BJ (cell line): ENCODE data around the gene PRKAG2. TPM values are rescaled to one million over a fixed set of nuclear protein-coding genes. Genes with fewer than 3 reads are reported as not detected.
"Not testable (repeated sequence)": the region's sequence is repeated elsewhere in the genome, so short reads cannot be mapped to it uniquely, and the experiment has no call there.

ENCODE experiments used
- CTCF ChIA-PET: fragments of 350-600 bp; formaldehyde crosslinking; extraction: SDS; loops from one replicate; lab custom pipeline; 2021; ENCODE audit warnings: antibody characterized with exemption, inconsistent platforms; lab: Yijun Ruan, JAX
- POLR2A ChIA-PET: fragments of 300-600 bp; sonication (Branson Sonifier 250); formaldehyde crosslinking; extraction: SDS; loops from one replicate; lab custom pipeline; 2021; ENCODE audit warnings: antibody characterized with exemption; lab: Charles Lee
- DNase-seq: peaks from one replicate; pipeline ENCODE4 v3.0.0-alpha.2; 2011; ENCODE audit warnings: low read depth
- H3K27me3 ChIP-seq: 2 replicates; pipeline ENCODE4 v1.6.0; 2011; ENCODE audit warnings: low read length; ENCODE audit not compliant: control insufficient read depth, insufficient read depth
- H3K36me3 ChIP-seq: 2 replicates; pipeline ENCODE4 v1.5.1; 2011; ENCODE audit warnings: low read length; ENCODE audit not compliant: control insufficient read depth, insufficient read depth
- H3K4me3 ChIP-seq: 2 replicates; pipeline ENCODE4 v1.5.1; 2011; ENCODE audit warnings: low read depth, mild to moderate bottlenecking, control low read depth, low read length
- polyA plus RNA-seq: library from polyadenylated mRNA; depleted of rRNA; stranded (reverse); fragments of >200 nt; gene quantifications from 2 replicates; pipeline ENCODE4 v1.2.3, GENCODE V29; 2011
- TF ChIP-seq, protein P1 (sequence below): IDR thresholded peaks from 2 replicates; pipeline ENCODE4 v1.5.1; 2011; ENCODE audit warnings: low read depth, mild to moderate bottlenecking, control low read depth, inconsistent platforms, low read length, moderate library complexity; ENCODE audit not compliant: insufficient read depth

PRKAG2 gene
- polyA plus RNA-seq, 1 experiment, result 11.3 TPM

DNA sequence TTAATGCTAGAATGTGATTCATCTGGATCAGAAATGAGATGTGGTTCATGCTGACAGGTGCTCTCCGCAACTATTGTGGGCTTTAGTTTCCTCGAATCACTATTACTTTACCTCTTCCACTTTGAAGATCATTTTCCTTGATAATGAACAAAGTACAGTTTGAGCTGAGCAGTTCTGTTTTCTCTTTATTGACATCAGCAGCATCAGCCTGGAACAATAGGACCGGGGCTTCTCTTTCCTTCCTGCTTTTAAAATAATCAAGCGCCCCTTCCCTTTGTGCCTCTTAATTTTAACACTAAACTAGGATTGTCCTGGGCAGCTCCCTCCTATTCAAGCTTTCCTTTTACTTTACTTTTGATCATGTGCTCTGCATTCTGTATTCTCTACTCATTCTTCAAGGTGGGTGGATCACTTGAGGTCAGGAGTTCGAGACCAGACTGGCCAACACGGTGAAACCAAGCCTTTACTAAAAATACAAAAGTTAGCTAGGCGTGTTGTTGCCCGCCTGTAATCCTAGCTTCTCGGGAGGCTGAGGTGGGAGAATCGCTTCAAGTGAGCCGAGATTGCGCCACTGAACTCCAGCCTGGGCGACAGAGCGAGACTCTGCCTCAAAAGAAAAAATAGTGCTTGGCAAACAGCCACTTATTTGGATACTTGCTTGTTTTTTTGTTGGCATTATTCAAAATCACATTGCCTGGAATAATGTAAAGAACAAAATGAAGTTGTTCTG, 290.2 kb downstream of the PRKAG2 start:
- Histone ChIP-seq H3K36me3 (no peaks in the 10 kb centered on the region; the same call in 1 of the 2 replicates), H3K4me3 (no peak overlapping the region), H3K27me3 (no peaks in the 10 kb centered on the region)
- TF ChIP-seq, protein P1, sequence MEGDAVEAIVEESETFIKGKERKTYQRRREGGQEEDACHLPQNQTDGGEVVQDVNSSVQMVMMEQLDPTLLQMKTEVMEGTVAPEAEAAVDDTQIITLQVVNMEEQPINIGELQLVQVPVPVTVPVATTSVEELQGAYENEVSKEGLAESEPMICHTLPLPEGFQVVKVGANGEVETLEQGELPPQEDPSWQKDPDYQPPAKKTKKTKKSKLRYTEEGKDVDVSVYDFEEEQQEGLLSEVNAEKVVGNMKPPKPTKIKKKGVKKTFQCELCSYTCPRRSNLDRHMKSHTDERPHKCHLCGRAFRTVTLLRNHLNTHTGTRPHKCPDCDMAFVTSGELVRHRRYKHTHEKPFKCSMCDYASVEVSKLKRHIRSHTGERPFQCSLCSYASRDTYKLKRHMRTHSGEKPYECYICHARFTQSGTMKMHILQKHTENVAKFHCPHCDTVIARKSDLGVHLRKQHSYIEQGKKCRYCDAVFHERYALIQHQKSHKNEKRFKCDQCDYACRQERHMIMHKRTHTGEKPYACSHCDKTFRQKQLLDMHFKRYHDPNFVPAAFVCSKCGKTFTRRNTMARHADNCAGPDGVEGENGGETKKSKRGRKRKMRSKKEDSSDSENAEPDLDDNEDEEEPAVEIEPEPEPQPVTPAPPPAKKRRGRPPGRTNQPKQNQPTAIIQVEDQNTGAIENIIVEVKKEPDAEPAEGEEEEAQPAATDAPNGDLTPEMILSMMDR, result no peak
- CTCF ChIA-PET, result interaction anchor here (1.0 to 1.3 kb wide), 2 partner anchors 46 to 195 kb away, joined by 3 to 5 read pairs; no protein-coding TSS in a partner anchor
- no peak for DNase-seq
- POLR2A ChIA-PET, result no interaction called here

DNA sequence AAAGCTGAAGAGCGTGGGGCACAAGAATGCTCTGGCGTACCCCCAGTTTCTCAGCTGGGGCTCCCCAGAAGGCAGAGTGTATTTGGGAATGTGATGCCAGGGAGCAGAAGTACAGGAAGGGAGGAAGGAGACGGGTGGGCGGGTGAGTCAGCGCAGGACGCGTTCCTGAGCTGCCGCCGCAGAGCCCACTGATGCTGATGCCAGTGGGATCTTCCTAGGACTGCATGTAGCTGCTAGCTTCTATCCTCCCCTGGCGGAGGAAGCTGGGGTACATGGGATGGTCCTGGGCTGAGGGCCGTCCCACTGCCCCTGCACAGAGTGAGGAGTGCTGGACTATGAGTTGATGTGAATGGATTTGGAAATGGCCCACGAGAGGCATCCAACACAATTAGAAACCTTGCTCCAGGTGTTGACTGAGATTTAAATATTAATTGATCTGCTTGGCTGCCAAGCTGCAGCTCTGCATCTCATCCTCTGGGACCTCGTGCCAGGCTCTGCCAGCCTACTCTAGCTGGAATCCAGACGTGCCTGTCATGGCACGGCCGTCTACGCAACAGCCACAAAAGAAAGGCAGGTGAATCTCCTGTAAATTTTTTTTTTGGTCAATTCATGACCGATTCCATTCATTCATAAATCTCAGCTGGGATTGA, 291.0 kb downstream of the PRKAG2 start:
- ChIA-PET CTCF (interaction anchor here (1.0 kb wide), 1 partner anchor 47 kb away, joined by 5 read pairs; no protein-coding TSS in a partner anchor), POLR2A (no interaction called here)
- no peak for DNase-seq
- TF ChIP-seq, protein P1, result no peak
- Histone ChIP-seq H3K4me3 (no peak overlapping the region), H3K27me3 (no peaks in the 10 kb centered on the region), H3K36me3 (no peaks in the 10 kb centered on the region; the same call in 1 of the 2 replicates)

DNA sequence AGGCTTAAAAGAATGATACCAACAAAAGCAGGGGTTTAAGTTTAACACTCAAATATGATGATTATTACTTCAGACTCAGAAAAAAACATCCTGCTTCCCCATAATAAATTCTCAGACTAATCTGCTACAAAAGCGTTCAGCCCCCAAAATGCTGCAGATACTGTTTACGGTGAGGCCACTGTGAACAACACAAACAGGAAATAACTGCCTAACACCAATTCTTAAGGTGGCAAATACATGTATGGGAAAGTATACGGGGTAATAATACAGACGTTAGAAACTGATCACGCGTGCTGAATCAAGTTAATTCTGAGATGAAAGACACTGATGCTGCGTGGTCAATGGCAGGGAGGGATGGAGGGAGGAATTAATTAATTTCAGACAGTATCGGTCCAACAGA, 295.2 kb downstream of the PRKAG2 start:
- H3K4me3 ChIP-seq, result no peak overlapping the region
- ChIA-PET CTCF (no interaction called here), POLR2A (no interaction called here)
- DNase-seq, result no peak
- TF ChIP-seq, protein P1, result no peak
- H3K36me3 ChIP-seq, result no peaks in the 10 kb centered on the region
- H3K27me3 ChIP-seq, result no peaks in the 10 kb centered on the region

DNA sequence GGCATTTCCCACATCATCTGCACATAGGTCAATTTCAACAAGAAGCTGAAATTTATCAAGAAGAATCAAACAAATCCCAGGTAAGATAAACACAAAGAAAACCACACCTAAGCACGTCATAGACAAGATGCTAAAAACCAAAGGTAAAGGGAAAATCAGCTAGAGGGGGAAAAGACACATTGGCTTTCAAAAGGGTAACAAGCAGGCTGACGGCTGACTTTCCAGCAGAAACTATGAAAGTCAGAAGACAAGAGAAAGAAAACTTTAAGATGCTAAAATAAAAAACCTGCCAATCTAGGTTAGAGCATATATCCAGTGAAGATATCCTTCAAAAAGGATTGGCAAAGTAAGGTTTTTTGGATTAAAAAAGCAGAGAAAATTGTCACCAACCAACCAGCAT, 297.3 kb downstream of the PRKAG2 start:
- H3K36me3 ChIP-seq, result no peaks in the 10 kb centered on the region
- no peak for DNase-seq
- TF ChIP-seq, protein P1, result no peak
- POLR2A ChIA-PET, result no interaction called here
- CTCF ChIA-PET, result interaction anchor here (1.4 kb wide), 1 partner anchor 19 kb away, joined by 3 read pairs; no protein-coding TSS in a partner anchor
- no peaks in the 10 kb centered on the region for H3K27me3 ChIP-seq
- no peak overlapping the region for H3K4me3 ChIP-seq

DNA sequence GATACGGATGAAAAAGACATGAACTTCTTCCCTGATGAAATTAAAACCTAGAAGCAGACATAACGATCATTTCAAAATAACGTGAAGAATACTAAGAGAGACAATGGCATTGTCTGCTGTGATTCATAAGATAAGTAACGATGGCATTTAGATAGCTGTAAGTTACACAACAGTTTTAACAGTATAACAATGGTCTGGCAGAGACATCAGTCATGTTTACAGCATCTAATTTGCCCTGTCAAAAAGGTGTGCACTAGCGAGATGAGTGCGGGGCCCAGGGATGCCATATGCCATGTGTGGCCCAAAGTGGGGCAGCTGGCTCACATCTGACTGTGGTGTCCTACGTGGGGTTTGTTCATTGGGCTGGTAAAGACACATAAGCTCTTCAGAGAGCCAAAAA, 301.5 kb downstream of the PRKAG2 start:
- TF ChIP-seq, protein P1, result no peak
- Histone ChIP-seq H3K36me3 (no peaks in the 10 kb centered on the region), H3K27me3 (no peaks in the 10 kb centered on the region), H3K4me3 (no peak overlapping the region)
- DNase-seq, result no peak
- CTCF ChIA-PET, result interaction anchor here (1.5 to 2.1 kb wide), 3 partner anchors 13 to 184 kb away, joined by 3 to 8 read pairs (median 7); no protein-coding TSS in a partner anchor
- POLR2A ChIA-PET, result no interaction called here

DNA sequence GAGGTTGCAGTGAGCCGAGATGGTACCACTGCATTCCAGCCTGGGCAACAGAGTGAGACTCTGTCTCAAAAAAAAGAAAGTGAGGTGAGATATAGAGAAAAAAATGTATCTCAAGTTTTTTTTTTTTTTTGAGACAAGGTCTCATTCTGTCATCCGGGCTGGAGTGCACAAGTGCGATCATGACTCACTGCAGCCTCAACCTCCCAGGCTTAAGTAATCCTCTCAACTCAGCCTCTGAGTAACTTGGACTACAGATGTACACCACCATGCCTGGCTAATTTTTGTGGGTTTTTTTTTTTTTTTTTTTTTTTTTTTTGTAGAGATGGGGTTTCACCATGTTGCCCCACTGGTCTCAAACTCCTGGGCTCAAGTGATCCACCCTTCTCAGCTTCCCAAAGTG, 303.9 kb downstream of the PRKAG2 start:
- CTCF ChIA-PET, result interaction anchor here (1.4 to 7.7 kb wide), 3 partner anchors 59 to 186 kb away, joined by 3 to 84 read pairs (median 17); no protein-coding TSS in a partner anchor
- POLR2A ChIA-PET, H3K36me3 ChIP-seq, DNase-seq, H3K4me3 ChIP-seq, H3K27me3 ChIP-seq: not testable (repeated sequence)
